H1 (cell line): ENCODE results near the gene IKZF2. TPM values are rescaled to one million over a fixed set of nuclear protein-coding genes. Genes with fewer than 3 reads are reported as not detected.

ENCODE experiments used
- CTCF ChIA-PET: fragments of 300-600 bp; sonication (Branson Sonifier 250); formaldehyde crosslinking; loops from one replicate; lab custom pipeline; 2021; ENCODE audit not compliant: partially characterized antibody; lab: Charles Lee
- POLR2A ChIA-PET: fragments of 300-600 bp; sonication (Branson Sonifier 250); formaldehyde crosslinking; loops from one replicate; lab custom pipeline; 2021; ENCODE audit warnings: inconsistent platforms; ENCODE audit not compliant: partially characterized antibody; lab: Charles Lee
- DNase-seq, 2 experiments: peaks; one replicate each; pipeline versions ENCODE4 v3.0.0 to v3.0.0-alpha.2; 2010 to 2022; ENCODE audit warnings: low spot score in 2 of 2, low read depth in 1 of 2, mixed read lengths in 1 of 2
- FAIRE-seq: peaks from 2 replicates; lab custom pipeline; 2011; peaks lifted over from hg19 to GRCh38; lab: Jason Lieb, UNC
- H2AFZ ChIP-seq: 2 replicates; pipeline ENCODE4 v1.8.1; 2012; ENCODE audit warnings: low read length, inconsistent platforms
- H2AK5ac ChIP-seq: 2 replicates; pipeline ENCODE4 v1.6.1; 2013; ENCODE audit warnings: low read depth, low read length
- H2BK120ac ChIP-seq: replicated peaks from 2 replicates; pipeline ENCODE3; 2013; ENCODE audit warnings: low read depth, low read length, inconsistent platforms
- H2BK12ac ChIP-seq: 2 replicates; pipeline ENCODE4 v1.6.1; 2013; ENCODE audit warnings: low read depth, low read length
- H2BK15ac ChIP-seq: 2 replicates; pipeline ENCODE4 v1.6.1; 2013; ENCODE audit warnings: low read length
- H2BK20ac ChIP-seq: 2 replicates; pipeline ENCODE4 v1.6.1; 2013; ENCODE audit warnings: low read length
- H2BK5ac ChIP-seq: 2 replicates; pipeline ENCODE4 v1.6.1; 2013; ENCODE audit warnings: low read depth, low read length
- H3K14ac ChIP-seq: 2 replicates; pipeline ENCODE4 v1.6.1; 2013; ENCODE audit warnings: inconsistent platforms; ENCODE audit not compliant: insufficient read length
- H3K18ac ChIP-seq: 2 replicates; pipeline ENCODE4 v1.6.1; 2013; ENCODE audit warnings: low read length; ENCODE audit errors: extremely low read depth
- H3K23ac ChIP-seq: 2 replicates; pipeline ENCODE4 v1.6.1; 2013; ENCODE audit warnings: inconsistent platforms; ENCODE audit not compliant: insufficient read length
- H3K23me2 ChIP-seq: 2 replicates; pipeline ENCODE4 v1.6.1; 2013; ENCODE audit warnings: low read depth, low read length
- H3K27ac ChIP-seq: 2 replicates; pipeline ENCODE4 v1.6.1; 2011; ENCODE audit warnings: low read depth, low read length, inconsistent platforms
- H3K27me3 ChIP-seq, 4 experiments: replicated peaks in 1 of 4; 1 replicate in 1 of 4; 2 replicates in 3 of 4; pipeline versions ENCODE4 v1.6.1 to v1.8.1; 2011 to 2013; ENCODE audit warnings: low read length in 3 of 4, mild to moderate bottlenecking in 3 of 4, inconsistent platforms in 2 of 4, mixed read lengths in 2 of 4, moderate library complexity in 1 of 4; ENCODE audit not compliant: control insufficient read depth in 3 of 4, insufficient read depth in 3 of 4; ENCODE audit errors: extremely low read depth in 1 of 4
- H3K36me3 ChIP-seq, 4 experiments: 2 replicates each; pipeline versions ENCODE4 v1.6.1 to v1.8.1; 2011 to 2013; ENCODE audit warnings: mild to moderate bottlenecking in 4 of 4, low read length in 3 of 4, moderate library complexity in 2 of 4, control low read depth in 1 of 4, inconsistent platforms in 1 of 4; ENCODE audit not compliant: insufficient read depth in 4 of 4, control insufficient read depth in 2 of 4
- H3K4ac ChIP-seq: replicated peaks from 2 replicates; pipeline ENCODE3; 2013; ENCODE audit warnings: low read length, low read depth, mixed read lengths, inconsistent platforms; ENCODE audit not compliant: insufficient read length
- H3K4me1 ChIP-seq, 4 experiments: replicated peaks in 1 of 4; 1 replicate in 1 of 4; 2 replicates in 3 of 4; pipeline versions ENCODE4 v1.6.1 to v1.8.1; 2011 to 2013; ENCODE audit warnings: low read length in 3 of 4, inconsistent platforms in 2 of 4, mixed read lengths in 1 of 4; ENCODE audit not compliant: insufficient read depth in 4 of 4, control insufficient read depth in 3 of 4
- H3K4me2 ChIP-seq, 2 experiments: 2 replicates each; pipeline versions ENCODE4 v1.6.1 to v1.8.1; 2011 to 2013; ENCODE audit warnings: low read depth in 2 of 2, low read length in 2 of 2, control low read depth in 1 of 2, inconsistent platforms in 1 of 2, mild to moderate bottlenecking in 1 of 2; ENCODE audit not compliant: insufficient read depth in 1 of 2
- H3K4me3 ChIP-seq, 4 experiments: fragments of 200-600, 300-600 bp in 1 of 4; sonication (generic), shearing (Covaris generic), sonication (Bioruptor Twin) in 1 of 4; 2 replicates each; pipeline versions ENCODE4 v1.5.1 to v1.8.1; 2011 to 2016; ENCODE audit warnings: low read length in 4 of 4, low read depth in 3 of 4, control low read depth in 2 of 4, inconsistent platforms in 2 of 4, mild to moderate bottlenecking in 2 of 4, mixed read lengths in 1 of 4, moderate library complexity in 1 of 4; ENCODE audit not compliant: insufficient read depth in 2 of 4; ENCODE audit errors: extremely low read depth in 1 of 4
- H3K56ac ChIP-seq: replicated peaks from 2 replicates; pipeline ENCODE3; 2013; ENCODE audit warnings: low read depth, mild to moderate bottlenecking, mixed read lengths, low read length, inconsistent platforms; ENCODE audit not compliant: insufficient read length
- H3K79me1 ChIP-seq: 2 replicates; pipeline ENCODE4 v1.6.1; 2013; ENCODE audit warnings: low read depth, low read length, control low read depth
- H3K79me2 ChIP-seq, 2 experiments: 2 replicates each; pipeline versions ENCODE4 v1.6.1 to v1.8.1; 2012 to 2013; ENCODE audit warnings: low read length in 2 of 2, mild to moderate bottlenecking in 2 of 2, inconsistent platforms in 1 of 2; ENCODE audit not compliant: insufficient read depth in 2 of 2, control insufficient read depth in 1 of 2
- H3K9ac ChIP-seq, 4 experiments: replicated peaks in 1 of 4; 1 replicate in 1 of 4; 2 replicates in 3 of 4; pipeline versions ENCODE4 v1.6.1 to v1.8.1; 2011 to 2013; ENCODE audit warnings: low read depth in 3 of 4, low read length in 3 of 4, control low read depth in 2 of 4, mild to moderate bottlenecking in 2 of 4, moderate library complexity in 2 of 4, inconsistent platforms in 1 of 4; ENCODE audit errors: extremely low read depth in 1 of 4
- H3K9me3 ChIP-seq, 2 experiments: 2 replicates each; pipeline versions ENCODE4 v1.6.1 to v1.8.1; 2012 to 2013; ENCODE audit warnings: mild to moderate bottlenecking in 2 of 2, moderate library complexity in 2 of 2, control low read depth in 1 of 2, inconsistent platforms in 1 of 2, low read depth in 1 of 2, low read length in 1 of 2, mixed read lengths in 1 of 2; ENCODE audit not compliant: insufficient read depth in 2 of 2
- H4K20me1 ChIP-seq, 2 experiments: replicated peaks in 1 of 2; 2 replicates each; pipeline versions ENCODE3 to v1.8.1; 2011 to 2013; ENCODE audit warnings: inconsistent platforms in 2 of 2, low read length in 2 of 2, mild to moderate bottlenecking in 1 of 2; ENCODE audit not compliant: insufficient read depth in 2 of 2, control insufficient read depth in 1 of 2
- H4K5ac ChIP-seq: 2 replicates; pipeline ENCODE4 v1.6.1; 2013; ENCODE audit warnings: low read length, low read depth, mixed read lengths, inconsistent platforms; ENCODE audit not compliant: insufficient read length
- H4K8ac ChIP-seq: 2 replicates; pipeline ENCODE4 v1.8.0; 2013; ENCODE audit warnings: mild to moderate bottlenecking, moderate library complexity, low read length, inconsistent platforms; ENCODE audit not compliant: insufficient read depth; ENCODE audit errors: extremely low read depth
- H4K91ac ChIP-seq: replicated peaks from 2 replicates; pipeline ENCODE3; 2013; ENCODE audit warnings: low read length, mixed read lengths, inconsistent platforms; ENCODE audit not compliant: insufficient read length
- CHD1 ChIP-seq: IDR thresholded peaks from 2 replicates; pipeline ENCODE4 v1.6.1; 2012; ENCODE audit warnings: low read depth, low read length, improper control_type of control experiment
- CHD2 ChIP-seq: IDR thresholded peaks from 2 replicates; pipeline ENCODE4 v1.6.1; 2012; ENCODE audit warnings: low read length, improper control_type of control experiment
- GTF2F1 ChIP-seq: IDR thresholded peaks from 2 replicates; pipeline ENCODE4 v1.6.1; 2012; ENCODE audit warnings: low read depth, low read length, improper control_type of control experiment, borderline replicate concordance
- HDAC6 ChIP-seq: IDR thresholded peaks from one replicate; pipeline ENCODE4 v1.7.1; 2012; ENCODE audit warnings: low read depth, mild to moderate bottlenecking, inconsistent platforms, low read length, moderate library complexity
- KDM1A ChIP-seq: fragments of 200-600, 300-600 bp; sonication (generic); IDR thresholded peaks from 2 replicates; pipeline ENCODE4 v1.7.1; 2016; ENCODE audit warnings: mild to moderate bottlenecking, low read length, borderline replicate concordance
- MAFK ChIP-seq: IDR thresholded peaks from 2 replicates; pipeline ENCODE4 v1.6.1; 2012; ENCODE audit warnings: low read depth, mild to moderate bottlenecking, improper control_type of control experiment, low read length
- RBBP5 ChIP-seq: IDR thresholded peaks from 2 replicates; pipeline ENCODE4 v1.7.1; 2012; ENCODE audit warnings: low read depth, mild to moderate bottlenecking, inconsistent platforms, low read length, moderate library complexity, borderline replicate concordance
- RFX5 ChIP-seq: IDR thresholded peaks from 2 replicates; pipeline ENCODE4 v1.6.1; 2011; ENCODE audit warnings: low read depth, low read length, improper control_type of control experiment, borderline replicate concordance
- SIRT6 ChIP-seq: IDR thresholded peaks from one replicate; pipeline ENCODE4 v1.7.1; 2012; ENCODE audit warnings: low read length, inconsistent platforms
- SP1 ChIP-seq: IDR thresholded peaks from 2 replicates; pipeline ENCODE4 v1.6.1; 2011; ENCODE audit warnings: low read depth, low read length
- SRF ChIP-seq: IDR thresholded peaks from 2 replicates; pipeline ENCODE4 v1.6.1; 2011; ENCODE audit warnings: mild to moderate bottlenecking, low read depth, low read length, moderate library complexity
- TEAD4 ChIP-seq: IDR thresholded peaks from 2 replicates; pipeline ENCODE4 v1.6.1; 2012; ENCODE audit warnings: low read depth, low read length, inconsistent platforms, mixed read lengths
- ZNF274 ChIP-seq: IDR thresholded peaks from 2 replicates; pipeline ENCODE4 v1.7.0; 2012; ENCODE audit warnings: low read length, borderline replicate concordance; ENCODE audit errors: extremely low read depth
- WGBS, 2 experiments: shearing (Covaris generic) in 1 of 2; methylation state at CpG; one replicate each; pipeline versions ENCODE4 v1.1.6 to v1.1.7; 2013 to 2015; ENCODE audit warnings: low lambda C conversion rate in 2 of 2, mixed read lengths in 2 of 2, inconsistent platforms in 1 of 2, low coverage in 1 of 2, missing lambda C conversion rate in 1 of 2; ENCODE audit not compliant: insufficient replicate concordance in 2 of 2, insufficient coverage in 1 of 2, insufficient read length in 1 of 2; ENCODE audit errors: extremely low coverage in 1 of 2, missing lambda C conversion rate in 1 of 2; 5-methylcytosine and 5-hydroxymethylcytosine counted together
- polyA plus RNA-seq, 7 experiments: library from polyadenylated mRNA; depleted of rRNA in 3 of 7; stranded (reverse) in 5 of 7; unstranded in 2 of 7; fragments of >200 nt in 5 of 7; fragments of 200-250 nt in 2 of 7; gene quantifications; 1 replicate in 5 of 7; 2 replicates in 1 of 7; 4 replicates in 1 of 7; pipeline versions ENCODE4 v1.2.1 to v1.2.3, GENCODE V29; 2011 to 2013; ENCODE audit warnings: missing spikeins in 2 of 7, mixed read lengths in 2 of 7
- total RNA-seq: library from RNA; stranded (reverse); fragmentation: NEBNext Ultra II Directional; extraction: Animal tissue kit (Norgen Biotek cat#: 25700); gene quantifications from 2 replicates; pipeline ENCODE4 v1.2.1, GENCODE V29; 2021

IKZF2 gene
- total and polyA plus RNA-seq, 2 of the 8 experiments (the other 6 are each of a cell fraction or from before 2014, with no cell fraction given): 1.7 to 4.4 TPM

- no peak overlapping the region for H3K56ac ChIP-seq
- no peak overlapping the region for H3K23ac ChIP-seq
- no peak overlapping the region for H2BK20ac ChIP-seq
- H3K9me3 ChIP-seq: peaks cover 3 to 9% of the 10 kb centered on the region in 2 experiments; a peak in 3 of 4 replicates
- peak overlapping the region in 1 of 2 experiments; percentile 91; a peak in 1 of 4 replicates for H3K4me2 ChIP-seq
- no peak overlapping the region for H3K4ac ChIP-seq
- no peaks in the 10 kb centered on the region for H3K79me2 ChIP-seq
- DNase-seq: no peak
- H4K5ac ChIP-seq: no peak overlapping the region
- H2BK120ac ChIP-seq: no peak overlapping the region
- H3K79me1 ChIP-seq: no peaks in the 10 kb centered on the region
- no peak overlapping the region; a peak in 1 of 8 replicates for H3K4me3 ChIP-seq
- WGBS, 2 experiments: 88% methylated on average over 3 of the region's 3 CpGs; no CpG with 5 or more reads in 1 of the 2 experiments
- no peak overlapping the region for H2BK15ac ChIP-seq
- H3K9ac ChIP-seq: no peak overlapping the region
- no peak overlapping the region for H4K8ac ChIP-seq
- no peak for FAIRE-seq
- H3K36me3 ChIP-seq: peaks cover 0 to 3% (median 0%) of the 10 kb centered on the region in 4 experiments; a peak in 1 of 8 replicates
- H3K27ac ChIP-seq: no peak overlapping the region; the same call in 1 of the 2 replicates
- ChIA-PET CTCF (interaction anchor here (1.5 kb wide), 1 partner anchor 35 kb away, joined by 10 read pairs; no protein-coding TSS in a partner anchor), POLR2A (no interaction called here)
- no peak overlapping the region for H2BK12ac ChIP-seq
- no peak overlapping the region for H3K18ac ChIP-seq
- no peak overlapping the region for H3K14ac ChIP-seq
- H2AK5ac ChIP-seq: no peak overlapping the region
- peaks cover 2% of the 10 kb centered on the region; the same call in 1 of the 2 replicates for H3K23me2 ChIP-seq
- no peaks in the 10 kb centered on the region for H3K27me3 ChIP-seq
- H2AFZ ChIP-seq: no peak overlapping the region
- no peak overlapping the region for H2BK5ac ChIP-seq
- peaks cover 3 to 27% (median 10%) of the 10 kb centered on the region in 4 experiments; a peak in 6 of 7 replicates for H3K4me1 ChIP-seq
- H4K91ac ChIP-seq: no peak overlapping the region
- no peaks in the 10 kb centered on the region for H4K20me1 ChIP-seq
- TF ChIP-seq SRF: no peak
- no peak for TF ChIP-seq CHD2
- TF ChIP-seq ZNF274: no peak
- TF ChIP-seq HDAC6: no peak
- no peak for TF ChIP-seq KDM1A
- TF ChIP-seq MAFK: no peak
- TF ChIP-seq SIRT6: no peak
- no peak for TF ChIP-seq TEAD4
- no peak for TF ChIP-seq RFX5
- no peak for TF ChIP-seq RBBP5
- no peak for TF ChIP-seq GTF2F1
- TF ChIP-seq SP1: no peak
- no peak for TF ChIP-seq CHD1
Measured at GRCh38 chr2:213187386-213187785, 36.0 kb upstream of the IKZF2 start.
